Ishikawa (cell line): ENCODE measurements around the gene KCNF1.

Experiments
- CEBPB ChIP-seq: IDR thresholded peaks from 2 replicates; pipeline ENCODE4 v1.6.1; 2012
- EGR1 ChIP-seq: IDR thresholded peaks from 2 replicates; pipeline ENCODE4 v1.6.1; 2012
- EP300 ChIP-seq: IDR thresholded peaks from 2 replicates; pipeline ENCODE4 v1.6.1; 2012; ENCODE audit warnings: borderline replicate concordance
- FOXM1 ChIP-seq: IDR thresholded peaks from 2 replicates; pipeline ENCODE4 v1.6.1; 2012; ENCODE audit warnings: low read depth, borderline replicate concordance
- MAX ChIP-seq: IDR thresholded peaks from 2 replicates; pipeline ENCODE4 v1.6.1; 2012
- NFIC ChIP-seq: IDR thresholded peaks from 2 replicates; pipeline ENCODE4 v1.6.1; 2012
- RAD21 ChIP-seq: IDR thresholded peaks from 2 replicates; pipeline ENCODE4 v1.6.1; 2012; ENCODE audit warnings: low read depth
- TAF1 ChIP-seq: IDR thresholded peaks from 2 replicates; pipeline ENCODE4 v1.6.1; 2012; ENCODE audit warnings: low read depth, mild to moderate bottlenecking

DNA sequence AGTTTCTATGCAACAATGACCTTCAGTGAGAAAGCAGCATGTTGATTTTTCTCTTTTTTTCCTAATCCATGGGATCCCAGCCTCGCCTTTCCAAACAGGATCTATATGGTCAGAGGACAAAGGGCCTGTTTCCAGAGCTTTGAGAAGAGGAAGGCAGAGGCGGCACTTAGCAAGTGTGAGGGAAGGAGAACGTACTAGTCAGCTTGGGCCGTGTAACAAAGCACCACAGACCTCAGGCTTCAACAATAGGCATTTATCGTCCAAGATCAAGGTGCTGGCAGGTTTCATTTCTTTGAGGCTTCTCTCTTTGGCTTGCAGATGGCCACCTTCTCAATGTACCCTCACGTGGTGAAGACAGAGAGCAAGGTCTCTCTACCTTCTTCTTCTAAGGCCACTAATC is 7.3 kb upstream of the KCNF1 start:
- TF ChIP-seq TAF1 = no peak
- no peak for TF ChIP-seq NFIC
- no peak for TF ChIP-seq EP300
- no peak for TF ChIP-seq FOXM1
- no peak for TF ChIP-seq EGR1
- TF ChIP-seq MAX = no peak
- TF ChIP-seq RAD21 = no peak
- TF ChIP-seq CEBPB = no peak
